ENCODE measurements around the gene RXRB. TPM values are rescaled to one million over a fixed set of nuclear protein-coding genes. Genes with fewer than 3 reads are reported as not detected.

The RXRB gene
- total and polyA plus RNA-seq, 2 of the 13 experiments (the other 11 are each of a cell fraction or from before 2014, with no cell fraction given) = 26.7 to 55.7 TPM

DNA sequence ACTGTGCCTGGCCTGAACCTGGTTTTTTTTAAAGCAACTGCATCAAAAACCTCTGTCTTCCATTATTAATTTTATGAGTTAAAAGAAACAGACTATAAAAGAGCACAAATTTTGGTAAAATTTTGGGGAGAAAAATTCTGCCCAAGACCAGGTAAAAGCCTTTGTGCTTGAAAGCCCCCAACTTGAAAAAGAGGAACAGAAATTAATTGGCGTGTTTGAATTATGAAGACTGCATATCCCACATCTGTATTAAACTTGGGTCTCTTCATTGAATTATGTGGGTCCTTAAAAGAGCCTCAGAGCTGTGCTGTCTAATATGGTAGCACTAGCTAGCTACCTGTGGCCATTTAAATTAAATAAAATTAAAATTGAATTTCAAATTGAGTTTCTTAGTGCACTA is 49.4 kb downstream of the RXRB start (continued):
- TF ChIP-seq, protein P1, sequence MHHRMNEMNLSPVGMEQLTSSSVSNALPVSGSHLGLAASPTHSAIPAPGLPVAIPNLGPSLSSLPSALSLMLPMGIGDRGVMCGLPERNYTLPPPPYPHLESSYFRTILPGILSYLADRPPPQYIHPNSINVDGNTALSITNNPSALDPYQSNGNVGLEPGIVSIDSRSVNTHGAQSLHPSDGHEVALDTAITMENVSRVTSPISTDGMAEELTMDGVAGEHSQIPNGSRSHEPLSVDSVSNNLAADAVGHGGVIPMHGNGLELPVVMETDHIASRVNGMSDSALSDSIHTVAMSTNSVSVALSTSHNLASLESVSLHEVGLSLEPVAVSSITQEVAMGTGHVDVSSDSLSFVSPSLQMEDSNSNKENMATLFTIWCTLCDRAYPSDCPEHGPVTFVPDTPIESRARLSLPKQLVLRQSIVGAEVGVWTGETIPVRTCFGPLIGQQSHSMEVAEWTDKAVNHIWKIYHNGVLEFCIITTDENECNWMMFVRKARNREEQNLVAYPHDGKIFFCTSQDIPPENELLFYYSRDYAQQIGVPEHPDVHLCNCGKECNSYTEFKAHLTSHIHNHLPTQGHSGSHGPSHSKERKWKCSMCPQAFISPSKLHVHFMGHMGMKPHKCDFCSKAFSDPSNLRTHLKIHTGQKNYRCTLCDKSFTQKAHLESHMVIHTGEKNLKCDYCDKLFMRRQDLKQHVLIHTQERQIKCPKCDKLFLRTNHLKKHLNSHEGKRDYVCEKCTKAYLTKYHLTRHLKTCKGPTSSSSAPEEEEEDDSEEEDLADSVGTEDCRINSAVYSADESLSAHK (CRISPR knock-in tag; IDR thresholded peaks at IDR 0.05; ENCODE audit: borderline replicate concordance) = no peak
- TF ChIP-seq, protein P2, sequence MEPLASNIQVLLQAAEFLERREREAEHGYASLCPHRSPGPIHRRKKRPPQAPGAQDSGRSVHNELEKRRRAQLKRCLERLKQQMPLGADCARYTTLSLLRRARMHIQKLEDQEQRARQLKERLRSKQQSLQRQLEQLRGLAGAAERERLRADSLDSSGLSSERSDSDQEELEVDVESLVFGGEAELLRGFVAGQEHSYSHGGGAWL (CRISPR knock-in tag; IDR thresholded peaks at IDR 0.05) = no peak
- TF ChIP-seq ZNF558 (CRISPR knock-in tag; IDR thresholded peaks at IDR 0.05; ENCODE audit: borderline replicate concordance) (no peak), BCL6 (CRISPR knock-in tag; IDR thresholded peaks at IDR 0.05) (no peak), SOX5 (CRISPR knock-in tag; IDR thresholded peaks at IDR 0.05; ENCODE audit: borderline replicate concordance) (no peak), ZNF263 (CRISPR knock-in tag; IDR thresholded peaks at IDR 0.05) (no peak)
- TF ChIP-seq, protein P3, sequence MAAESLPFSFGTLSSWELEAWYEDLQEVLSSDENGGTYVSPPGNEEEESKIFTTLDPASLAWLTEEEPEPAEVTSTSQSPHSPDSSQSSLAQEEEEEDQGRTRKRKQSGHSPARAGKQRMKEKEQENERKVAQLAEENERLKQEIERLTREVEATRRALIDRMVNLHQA (CRISPR knock-in tag; IDR thresholded peaks at IDR 0.05) = no peak
- TF ChIP-seq, protein P4, sequence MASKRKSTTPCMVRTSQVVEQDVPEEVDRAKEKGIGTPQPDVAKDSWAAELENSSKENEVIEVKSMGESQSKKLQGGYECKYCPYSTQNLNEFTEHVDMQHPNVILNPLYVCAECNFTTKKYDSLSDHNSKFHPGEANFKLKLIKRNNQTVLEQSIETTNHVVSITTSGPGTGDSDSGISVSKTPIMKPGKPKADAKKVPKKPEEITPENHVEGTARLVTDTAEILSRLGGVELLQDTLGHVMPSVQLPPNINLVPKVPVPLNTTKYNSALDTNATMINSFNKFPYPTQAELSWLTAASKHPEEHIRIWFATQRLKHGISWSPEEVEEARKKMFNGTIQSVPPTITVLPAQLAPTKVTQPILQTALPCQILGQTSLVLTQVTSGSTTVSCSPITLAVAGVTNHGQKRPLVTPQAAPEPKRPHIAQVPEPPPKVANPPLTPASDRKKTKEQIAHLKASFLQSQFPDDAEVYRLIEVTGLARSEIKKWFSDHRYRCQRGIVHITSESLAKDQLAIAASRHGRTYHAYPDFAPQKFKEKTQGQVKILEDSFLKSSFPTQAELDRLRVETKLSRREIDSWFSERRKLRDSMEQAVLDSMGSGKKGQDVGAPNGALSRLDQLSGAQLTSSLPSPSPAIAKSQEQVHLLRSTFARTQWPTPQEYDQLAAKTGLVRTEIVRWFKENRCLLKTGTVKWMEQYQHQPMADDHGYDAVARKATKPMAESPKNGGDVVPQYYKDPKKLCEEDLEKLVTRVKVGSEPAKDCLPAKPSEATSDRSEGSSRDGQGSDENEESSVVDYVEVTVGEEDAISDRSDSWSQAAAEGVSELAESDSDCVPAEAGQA (IDR thresholded peaks at IDR 0.05; ENCODE audit: low read depth) = no peak
- TF ChIP-seq, protein P4 (CRISPR knock-in tag; IDR thresholded peaks at IDR 0.05; ENCODE audit: borderline replicate concordance) = no peak
- TF ChIP-seq, protein P5, sequence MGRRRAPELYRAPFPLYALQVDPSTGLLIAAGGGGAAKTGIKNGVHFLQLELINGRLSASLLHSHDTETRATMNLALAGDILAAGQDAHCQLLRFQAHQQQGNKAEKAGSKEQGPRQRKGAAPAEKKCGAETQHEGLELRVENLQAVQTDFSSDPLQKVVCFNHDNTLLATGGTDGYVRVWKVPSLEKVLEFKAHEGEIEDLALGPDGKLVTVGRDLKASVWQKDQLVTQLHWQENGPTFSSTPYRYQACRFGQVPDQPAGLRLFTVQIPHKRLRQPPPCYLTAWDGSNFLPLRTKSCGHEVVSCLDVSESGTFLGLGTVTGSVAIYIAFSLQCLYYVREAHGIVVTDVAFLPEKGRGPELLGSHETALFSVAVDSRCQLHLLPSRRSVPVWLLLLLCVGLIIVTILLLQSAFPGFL (CRISPR knock-in tag; IDR thresholded peaks at IDR 0.05) = no peak
- TF ChIP-seq, protein P6, sequence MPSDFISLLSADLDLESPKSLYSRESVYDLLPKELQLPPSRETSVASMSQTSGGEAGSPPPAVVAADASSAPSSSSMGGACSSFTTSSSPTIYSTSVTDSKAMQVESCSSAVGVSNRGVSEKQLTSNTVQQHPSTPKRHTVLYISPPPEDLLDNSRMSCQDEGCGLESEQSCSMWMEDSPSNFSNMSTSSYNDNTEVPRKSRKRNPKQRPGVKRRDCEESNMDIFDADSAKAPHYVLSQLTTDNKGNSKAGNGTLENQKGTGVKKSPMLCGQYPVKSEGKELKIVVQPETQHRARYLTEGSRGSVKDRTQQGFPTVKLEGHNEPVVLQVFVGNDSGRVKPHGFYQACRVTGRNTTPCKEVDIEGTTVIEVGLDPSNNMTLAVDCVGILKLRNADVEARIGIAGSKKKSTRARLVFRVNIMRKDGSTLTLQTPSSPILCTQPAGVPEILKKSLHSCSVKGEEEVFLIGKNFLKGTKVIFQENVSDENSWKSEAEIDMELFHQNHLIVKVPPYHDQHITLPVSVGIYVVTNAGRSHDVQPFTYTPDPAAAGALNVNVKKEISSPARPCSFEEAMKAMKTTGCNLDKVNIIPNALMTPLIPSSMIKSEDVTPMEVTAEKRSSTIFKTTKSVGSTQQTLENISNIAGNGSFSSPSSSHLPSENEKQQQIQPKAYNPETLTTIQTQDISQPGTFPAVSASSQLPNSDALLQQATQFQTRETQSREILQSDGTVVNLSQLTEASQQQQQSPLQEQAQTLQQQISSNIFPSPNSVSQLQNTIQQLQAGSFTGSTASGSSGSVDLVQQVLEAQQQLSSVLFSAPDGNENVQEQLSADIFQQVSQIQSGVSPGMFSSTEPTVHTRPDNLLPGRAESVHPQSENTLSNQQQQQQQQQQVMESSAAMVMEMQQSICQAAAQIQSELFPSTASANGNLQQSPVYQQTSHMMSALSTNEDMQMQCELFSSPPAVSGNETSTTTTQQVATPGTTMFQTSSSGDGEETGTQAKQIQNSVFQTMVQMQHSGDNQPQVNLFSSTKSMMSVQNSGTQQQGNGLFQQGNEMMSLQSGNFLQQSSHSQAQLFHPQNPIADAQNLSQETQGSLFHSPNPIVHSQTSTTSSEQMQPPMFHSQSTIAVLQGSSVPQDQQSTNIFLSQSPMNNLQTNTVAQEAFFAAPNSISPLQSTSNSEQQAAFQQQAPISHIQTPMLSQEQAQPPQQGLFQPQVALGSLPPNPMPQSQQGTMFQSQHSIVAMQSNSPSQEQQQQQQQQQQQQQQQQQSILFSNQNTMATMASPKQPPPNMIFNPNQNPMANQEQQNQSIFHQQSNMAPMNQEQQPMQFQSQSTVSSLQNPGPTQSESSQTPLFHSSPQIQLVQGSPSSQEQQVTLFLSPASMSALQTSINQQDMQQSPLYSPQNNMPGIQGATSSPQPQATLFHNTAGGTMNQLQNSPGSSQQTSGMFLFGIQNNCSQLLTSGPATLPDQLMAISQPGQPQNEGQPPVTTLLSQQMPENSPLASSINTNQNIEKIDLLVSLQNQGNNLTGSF (CRISPR knock-in tag; IDR thresholded peaks at IDR 0.05) = no peak
